Coronary artery (tissue), 2 donors: Measurements from ENCODE around the gene ZNF148.
"Not testable (repeated sequence)": the region's sequence is repeated elsewhere in the genome, so short reads cannot be mapped to it uniquely, and the experiment has no call there.

Experiments
- DNase-seq: peaks from one replicate; pipeline ENCODE4 v3.0.0-alpha.2; 2017; ENCODE audit warnings: low spot score
- H3K27ac ChIP-seq, 2 donors: fragments of 200-600 bp; sonication (generic); one replicate each; pipeline ENCODE4 v1.5.1; 2016 to 2019
- H3K4me3 ChIP-seq: fragments of 200-600 bp; sonication (generic); 2 replicates; pipeline ENCODE4 v1.5.1; 2016; ENCODE audit warnings: mild to moderate bottlenecking, moderate library complexity
- TF ChIP-seq, protein P1 (sequence below): fragments of 200-600 bp; sonication (generic); IDR thresholded peaks from one replicate; pipeline ENCODE4 v1.5.1; 2019; ENCODE audit warnings: antibody characterized with exemption

Gene ZNF148

DNA sequence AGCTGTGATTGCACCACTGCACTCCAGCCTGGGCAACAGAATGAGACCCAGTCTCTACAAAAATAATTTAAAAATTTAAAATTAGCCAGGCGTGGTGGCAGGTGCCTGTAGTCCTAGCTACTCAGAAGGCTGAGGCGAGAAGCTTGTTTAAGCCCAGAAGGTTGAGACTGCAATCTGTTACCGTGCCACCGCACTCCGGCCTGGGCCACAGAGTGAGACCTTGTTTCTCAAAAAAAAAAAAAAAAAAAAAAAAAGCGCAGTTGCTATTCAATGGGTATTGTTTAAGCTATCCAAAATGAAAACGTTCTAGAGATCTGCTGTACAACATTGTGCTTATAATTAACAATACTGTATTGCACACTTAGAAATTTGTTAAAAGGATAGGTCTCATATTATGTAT lies 24.0 kb downstream of the ZNF148 start:
- TF ChIP-seq, protein P1, sequence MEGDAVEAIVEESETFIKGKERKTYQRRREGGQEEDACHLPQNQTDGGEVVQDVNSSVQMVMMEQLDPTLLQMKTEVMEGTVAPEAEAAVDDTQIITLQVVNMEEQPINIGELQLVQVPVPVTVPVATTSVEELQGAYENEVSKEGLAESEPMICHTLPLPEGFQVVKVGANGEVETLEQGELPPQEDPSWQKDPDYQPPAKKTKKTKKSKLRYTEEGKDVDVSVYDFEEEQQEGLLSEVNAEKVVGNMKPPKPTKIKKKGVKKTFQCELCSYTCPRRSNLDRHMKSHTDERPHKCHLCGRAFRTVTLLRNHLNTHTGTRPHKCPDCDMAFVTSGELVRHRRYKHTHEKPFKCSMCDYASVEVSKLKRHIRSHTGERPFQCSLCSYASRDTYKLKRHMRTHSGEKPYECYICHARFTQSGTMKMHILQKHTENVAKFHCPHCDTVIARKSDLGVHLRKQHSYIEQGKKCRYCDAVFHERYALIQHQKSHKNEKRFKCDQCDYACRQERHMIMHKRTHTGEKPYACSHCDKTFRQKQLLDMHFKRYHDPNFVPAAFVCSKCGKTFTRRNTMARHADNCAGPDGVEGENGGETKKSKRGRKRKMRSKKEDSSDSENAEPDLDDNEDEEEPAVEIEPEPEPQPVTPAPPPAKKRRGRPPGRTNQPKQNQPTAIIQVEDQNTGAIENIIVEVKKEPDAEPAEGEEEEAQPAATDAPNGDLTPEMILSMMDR: no peak
- no peak for DNase-seq
- no peak overlapping the region for H3K4me3 ChIP-seq
- no peak overlapping the region for H3K27ac ChIP-seq

DNA sequence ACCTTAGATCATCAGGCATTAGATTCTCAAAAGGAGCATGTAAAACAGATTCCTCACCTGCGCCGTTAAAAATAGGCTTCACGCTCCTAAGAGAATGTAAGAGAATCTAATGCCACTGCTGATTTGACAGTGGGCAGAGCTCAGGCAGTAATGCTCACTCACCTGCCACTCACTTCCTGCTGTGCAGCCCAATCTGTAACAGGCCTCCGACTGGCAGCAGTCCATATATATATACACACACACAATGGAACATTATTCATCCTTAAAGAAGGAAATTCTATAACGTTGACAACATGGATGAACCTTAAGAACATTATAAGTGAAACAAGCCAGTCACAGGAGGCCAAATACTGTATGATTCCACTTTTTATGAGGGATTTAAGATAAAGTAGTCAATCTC lies 24.5 kb downstream of the ZNF148 start:
- no peak for DNase-seq
- TF ChIP-seq, protein P1: no peak
- H3K27ac ChIP-seq: no peak overlapping the region
- no peak overlapping the region for H3K4me3 ChIP-seq

- Histone ChIP-seq H3K27ac (no peak overlapping the region), H3K4me3 (no peak overlapping the region)
- TF ChIP-seq, protein P1: no peak
- no peak for DNase-seq
These were observed 25.5 kb downstream of the ZNF148 start for GRCh38 chr3:125349556-125350165.

DNA sequence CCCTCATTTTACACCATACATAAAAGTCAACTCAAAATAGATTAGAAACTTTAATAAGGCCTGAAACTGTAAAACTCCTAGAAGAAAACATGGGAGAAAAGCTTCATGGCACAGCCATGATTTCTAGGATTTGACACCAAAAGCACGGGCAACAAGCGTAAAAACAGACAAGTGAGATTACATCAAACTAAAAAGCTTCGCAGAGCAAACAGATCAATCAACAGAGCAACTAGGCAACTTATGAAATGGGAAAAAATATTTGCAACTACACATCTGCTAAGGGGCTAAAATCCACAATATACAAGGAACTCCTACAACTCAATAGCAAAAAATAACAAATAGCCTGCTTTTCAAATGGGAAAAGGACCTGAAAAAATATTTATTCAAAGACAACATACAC lies 26.1 kb downstream of the ZNF148 start:
- H3K4me3 ChIP-seq: no peak overlapping the region
- TF ChIP-seq, protein P1: no peak
- no peak for DNase-seq
- H3K27ac ChIP-seq: no peak overlapping the region

- not testable (repeated sequence) for H3K4me3 ChIP-seq, H3K27ac ChIP-seq, DNase-seq
These were observed 31.8 kb downstream of the ZNF148 start for GRCh38 chr3:125343367-125343766.

DNA sequence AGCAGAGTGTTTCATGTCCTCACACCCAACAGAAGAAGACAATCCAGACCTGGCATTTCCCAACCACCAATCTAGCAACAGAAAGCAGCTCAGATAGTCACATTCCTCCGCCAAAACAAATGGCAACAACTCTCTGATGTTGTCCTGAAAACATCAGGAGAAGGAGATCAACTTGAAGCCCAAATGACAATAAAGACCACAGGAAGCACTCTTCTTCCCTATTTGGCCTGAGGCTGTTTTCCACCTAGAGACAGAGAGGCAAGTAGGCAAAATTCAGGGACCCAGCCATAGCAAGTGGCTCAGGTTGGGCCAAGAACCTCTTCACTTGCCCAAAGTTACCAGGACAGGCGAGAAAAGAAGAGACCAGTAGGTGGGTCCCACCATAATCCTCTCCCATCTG lies 35.0 kb downstream of the ZNF148 start:
- DNase-seq: no peak
- H3K4me3 ChIP-seq: no peak overlapping the region
- H3K27ac ChIP-seq: no peak overlapping the region
- TF ChIP-seq, protein P1: no peak

GRCh38 chr3:125337506-125337905 lies 37.6 kb downstream of the ZNF148 start:
- TF ChIP-seq, protein P1: no peak
- Histone ChIP-seq H3K4me3 (no peak overlapping the region), H3K27ac (no peak overlapping the region)
- no peak for DNase-seq
